Heart left ventricle (tissue), 16 donors: Measurements from ENCODE around the gene ZFR2. TPM values are rescaled to one million over a fixed set of nuclear protein-coding genes. Genes with fewer than 3 reads are reported as not detected.

Experiments
- ATAC-seq, 4 donors: fragments of 200-7000 bp; cut with Tn5 transposase; one replicate each; pipeline ENCODE4 v1.9.1; 2020 to 2022; ENCODE audit warnings: moderate library complexity in 4 of 4, mild to moderate bottlenecking in 3 of 4, moderate number of reproducible peaks in 1 of 4
- DNase-seq, 5 donors: peaks; one replicate each; pipeline ENCODE4 v3.0.0-alpha.2; 2020
- H3K27ac ChIP-seq, 12 donors: fragments of 200-600 bp; sonication (generic) in 4 of 12; one replicate each; pipeline versions ENCODE4 v1.5.0 to v1.8.0; 2016 to 2022; ENCODE audit warnings: mild to moderate bottlenecking in 2 of 12
- H3K27me3 ChIP-seq, 9 donors: fragments of 200-600 bp; sonication (generic) in 2 of 9; one replicate each; pipeline versions ENCODE4 v1.5.1 to v1.8.0; 2016 to 2022; ENCODE audit warnings: mild to moderate bottlenecking in 3 of 9
- H3K36me3 ChIP-seq, 9 donors: fragments of 200-600 bp; sonication (generic) in 2 of 9; one replicate each; pipeline versions ENCODE4 v1.5.0 to v1.8.0; 2018 to 2022; ENCODE audit warnings: mild to moderate bottlenecking in 2 of 9
- H3K4me1 ChIP-seq, 12 donors: fragments of 200-600 bp; sonication (generic) in 4 of 12; one replicate each; pipeline versions ENCODE4 v1.5.0 to v1.8.0; 2016 to 2022; ENCODE audit warnings: mild to moderate bottlenecking in 3 of 12
- H3K4me3 ChIP-seq, 12 donors: fragments of 200-600 bp; sonication (generic) in 4 of 12; one replicate each; pipeline versions ENCODE4 v1.5.0 to v1.8.0; 2017 to 2022; ENCODE audit warnings: mild to moderate bottlenecking in 9 of 12, moderate library complexity in 4 of 12
- H3K9me3 ChIP-seq, 12 donors: fragments of 200-600 bp; sonication (generic) in 4 of 12; one replicate each; pipeline versions ENCODE4 v1.5.0 to v1.8.0; 2016 to 2022; ENCODE audit warnings: mild to moderate bottlenecking in 1 of 12
- CTCF ChIP-seq, 12 donors: fragments of 200-600 bp; sonication (generic) in 4 of 12; IDR thresholded peaks; one replicate each; pipeline versions ENCODE4 v1.5.0 to v1.8.0; 2018 to 2022; ENCODE audit warnings: antibody characterized with exemption in 12 of 12, mild to moderate bottlenecking in 5 of 12
- POLR2A ChIP-seq, 2 donors: fragments of 450-650 bp; IDR thresholded peaks; one replicate each; pipeline ENCODE4 v1.6.1; 2017; ENCODE audit warnings: antibody characterized with exemption in 2 of 2, mild to moderate bottlenecking in 2 of 2, moderate library complexity in 2 of 2
- WGBS, 4 donors: extraction: QIAGEN DNeasy Blood & Tissue Kit in 2 of 4; methylation state at CpG; one replicate each; pipeline versions ENCODE4 v1.1.5 to v1.1.7; 2013 to 2018; 5-methylcytosine and 5-hydroxymethylcytosine counted together
- intact Hi-C, 10 donors: fragments of 100-400 bp; cut with DNase I; formaldehyde crosslinking; loops; one replicate each; pipeline versions ENCODE4 v1.11.1 to v1.14.2; 2022
- polyA plus RNA-seq, 2 donors: library from polyadenylated mRNA; stranded (reverse); fragments of 200-250 nt; gene quantifications; one replicate each; pipeline ENCODE4 v1.2.3, GENCODE V29; 2013
- total RNA-seq, 9 donors: library from RNA; depleted of rRNA in 2 of 9; stranded (reverse); fragments of >200 nt in 2 of 9; fragmentation: NEBNext Ultra II Directional in 3 of 9; extraction: Animal tissue kit (Norgen Biotek cat#: 25700) in 3 of 9; gene quantifications; one replicate each; pipeline versions ENCODE4 v1.1.0 to v1.2.4, GENCODE V29; 2016 to 2023
- donor health status: ischemic (EF 13 %, LVEDD 7.1; RV severe dilation, severe dysfunction).
- donor health status: healthy with polysubstance abuse.
- donor health status: DM: no; HTN: yes; CAD: no.
- donor health status: DM: no; HTN: no; CAD: no.
- donor health status: ischemic (EF 25% LVEDD 6.9; RV normal size, moderate dysfunction).
- donor health status: ischemic (EF 25% LVEDD 5.7; RV mildly dilated, moderate dysfunction).
- donor health status: healthy.
- donor health status: DM: yes; HTN: yes; CAD: no.
- donor health status: ischemic (EF 35%, LVEDD 5.7; RV mildly dilated, moderate dysfunction).
- donor health status: nonischemic (EF 11% LVEDD 7.7; RV severe dilation, severe dysfunction).
- donor health status: DM: yes; HTN: yes; CAD: no.
- donor health status: PGD.
- donor health status: ischemic (EF 29% LVEDD 5.4; RV normal size, mild dysfunction).
- donor health status: nonischemic (EF 23%, LVEDD 6.1; RV moderate dilation, normal function).

ZFR2 gene
- total and polyA plus RNA-seq, 11 donors, result 0.08 to 0.16 TPM; not detected in 9

GRCh38 chr19:3793799-3794198 lies 75.0 kb downstream of the ZFR2 start:
- DNase-seq (no peak), ATAC-seq (no peak)

GRCh38 chr19:3792114-3792513 lies 76.7 kb downstream of the ZFR2 start:
- Histone ChIP-seq H3K4me1 (no peaks in the 10 kb centered on the region), H3K27ac (no peak overlapping the region), H3K27me3 (peaks cover 0 to 5% (median 0%) of the 10 kb centered on the region in 9 donors), H3K4me3 (no peak overlapping the region), H3K9me3 (peaks cover 0 to 13% (median 8%) of the 10 kb centered on the region in 12 donors), H3K36me3 (no peaks in the 10 kb centered on the region)
- intact Hi-C loops, result no loop called here
- DNase-seq, result no peak
- TF ChIP-seq POLR2A (IDR thresholded peaks at IDR 0.05) (no peak), CTCF (IDR thresholded peaks at IDR 0.05) (no peak)
- ATAC-seq, result no peak
- 64 to 78% (median 71%) methylated on average over 3 of the region's 3 CpGs for WGBS, 4 donors

More at GRCh38 chr19:3793799-3794198, 75.0 kb downstream of the ZFR2 start:
- Histone ChIP-seq H3K4me3 (no peak overlapping the region), H3K9me3 (peaks cover 0 to 14% (median 8%) of the 10 kb centered on the region in 12 donors), H3K27me3 (peaks cover 0 to 9% (median 0%) of the 10 kb centered on the region in 9 donors), H3K27ac (no peak overlapping the region), H3K4me1 (no peaks in the 10 kb centered on the region), H3K36me3 (no peaks in the 10 kb centered on the region)
- intact Hi-C loops, result no loop called here
- WGBS, 4 donors, result 87 to 97% (median 95%) methylated on average over 3 of the region's 3 CpGs
- TF ChIP-seq POLR2A (IDR thresholded peaks at IDR 0.05), result no peak
- TF ChIP-seq CTCF (IDR thresholded peaks at IDR 0.05), result no peak

GRCh38 chr19:3790941-3791340 lies 77.9 kb downstream of the ZFR2 start:
- H3K4me3 ChIP-seq, result no peak overlapping the region
- DNase-seq (no peak), ATAC-seq (no peak)
- intact Hi-C loops, result no loop called here
- no peak for TF ChIP-seq POLR2A (IDR thresholded peaks at IDR 0.05)
- no peak for TF ChIP-seq CTCF (IDR thresholded peaks at IDR 0.05)
- no peak overlapping the region for H3K27ac ChIP-seq
- H3K27me3 ChIP-seq, result peaks cover 0 to 12% (median 2%) of the 10 kb centered on the region in 9 donors
- H3K36me3 ChIP-seq, result no peaks in the 10 kb centered on the region
- H3K9me3 ChIP-seq, result peaks cover 0 to 2% (median 0%) of the 10 kb centered on the region in 12 donors
- peaks cover 0 to 6% (median 0%) of the 10 kb centered on the region in 12 donors for H3K4me1 ChIP-seq
- WGBS, 4 donors, result 71 to 83% (median 76%) methylated on average over 7 of the region's 7 CpGs

GRCh38 chr19:3790209-3790734 lies 78.6 kb downstream of the ZFR2 start:
- DNase-seq (no peak), ATAC-seq (no peak)
- H3K4me3 ChIP-seq, result no peak overlapping the region
- H3K36me3 ChIP-seq, result no peaks in the 10 kb centered on the region
- H3K27ac ChIP-seq, result no peak overlapping the region
- H3K9me3 ChIP-seq, result no peaks in the 10 kb centered on the region
- 67 to 75% (median 71%) methylated on average over 6 of the region's 6 CpGs for WGBS, 4 donors
- peaks cover 0 to 13% (median 0%) of the 10 kb centered on the region in 12 donors for H3K4me1 ChIP-seq
- peaks cover 6 to 19% (median 9%) of the 10 kb centered on the region in 9 donors for H3K27me3 ChIP-seq
- TF ChIP-seq CTCF (IDR thresholded peaks at IDR 0.05), result no peak
- no peak for TF ChIP-seq POLR2A (IDR thresholded peaks at IDR 0.05)
- intact Hi-C loops, result no loop called here
